GM18519 (cell line): ENCODE data around the gene APBB2.

Source experiments
- ATAC-seq: cut with Tn5 transposase; IDR thresholded peaks from one replicate; pipeline ENCODE4 v1.9.1; 2021; ENCODE audit warnings: mild to moderate bottlenecking, moderate library complexity; ENCODE audit not compliant: unreplicated experiment, low FRiP score

Gene APBB2

GRCh38 chr4:40953283-40954087 lies 260.9 kb downstream of the APBB2 start:
- ATAC-seq: no peak

- ATAC-seq: no peak
Observed at GRCh38 chr4:40952672-40953071, 261.7 kb downstream of the APBB2 start.

GRCh38 chr4:40952217-40952616 lies 262.1 kb downstream of the APBB2 start:
- no peak for ATAC-seq

- no peak for ATAC-seq
Observed at GRCh38 chr4:40951026-40951425, 263.3 kb downstream of the APBB2 start.

GRCh38 chr4:40949358-40950100 lies 264.8 kb downstream of the APBB2 start:
- no peak for ATAC-seq

- no peak for ATAC-seq
Observed at GRCh38 chr4:40948014-40948413, 266.3 kb downstream of the APBB2 start.

- ATAC-seq: no peak
Observed at GRCh38 chr4:40946652-40947051, 267.7 kb downstream of the APBB2 start.

- no peak for ATAC-seq
Observed at GRCh38 chr4:40940756-40941155, 273.6 kb downstream of the APBB2 start.

GRCh38 chr4:40940317-40940741 lies 274.0 kb downstream of the APBB2 start:
- ATAC-seq: no peak

- no peak for ATAC-seq
Observed at GRCh38 chr4:40939856-40940255, 274.5 kb downstream of the APBB2 start.

GRCh38 chr4:40938337-40938736 lies 276.0 kb downstream of the APBB2 start:
- no peak for ATAC-seq

- no peak for ATAC-seq
Observed at GRCh38 chr4:40937140-40937725, 277.1 kb downstream of the APBB2 start.

GRCh38 chr4:40934676-40935075 lies 279.7 kb downstream of the APBB2 start:
- no peak for ATAC-seq

GRCh38 chr4:40933272-40934053 lies 280.9 kb downstream of the APBB2 start:
- ATAC-seq: no peak

GRCh38 chr4:40931841-40932240 lies 282.5 kb downstream of the APBB2 start:
- ATAC-seq: no peak

- no peak for ATAC-seq
Observed at GRCh38 chr4:40931238-40931637, 283.1 kb downstream of the APBB2 start.

GRCh38 chr4:40927074-40927473 lies 287.3 kb downstream of the APBB2 start:
- no peak for ATAC-seq

- no peak for ATAC-seq
Observed at GRCh38 chr4:40924793-40925117, 289.6 kb downstream of the APBB2 start.

GRCh38 chr4:40924096-40924792 lies 290.1 kb downstream of the APBB2 start:
- no peak for ATAC-seq
